ENCODE data around the gene ATP4A. TPM values are rescaled to one million over a fixed set of nuclear protein-coding genes. Genes with fewer than 3 reads are reported as not detected.

Gene ATP4A
- not detected for total RNA-seq

GRCh38 chr19:35563207-35563829 lies at the start of gene ATP4A:
Gene ATP4A (minus strand): TSS chr19:35563658. CDS start chr19:35563629, 29 bp downstream.
- TF ChIP-seq POLR2A (IDR thresholded peaks at IDR 0.05) (no peak), CTCF (IDR thresholded peaks at IDR 0.05) (no peak)
- in situ Hi-C loops (cut with MboI; ENCODE audit: low pct_ligation_motif_present in 1 of 4, low pct_unique_long_range_greater_than_20kb in 1 of 4, low sequenced_read_pairs in 3 of 4) (no loop called here), intact Hi-C loops (cut with DNase I; ENCODE audit: low total_unique reads) (no loop called here)
- no peak within 1 kb of the TSS for H3K4me3 ChIP-seq
- 68 to 79% methylated on average over 4 to 15 of the region's 15 CpGs for WGBS, 2 donors (ENCODE audit: low coverage in 1 of 2)
- peaks cover 0 to 3% (median 1%) of the 10 kb centered on the region in 4 donors for H3K4me1 ChIP-seq
- no peaks in the 10 kb centered on the region for H3K36me3 ChIP-seq
- peaks cover 37% of the 10 kb centered on the region for H3K27me3 ChIP-seq
- H3K9me3 ChIP-seq: no peaks in the 10 kb centered on the region
- no peak within 1 kb of the TSS for H3K27ac ChIP-seq
- DNase-seq: no peak

- intact Hi-C loops (cut with DNase I; ENCODE audit: low total_unique reads) (no loop called here), in situ Hi-C loops (cut with MboI; ENCODE audit: low pct_ligation_motif_present in 1 of 4, low pct_unique_long_range_greater_than_20kb in 1 of 4, low sequenced_read_pairs in 3 of 4) (no loop called here)
- peak; percentile 96 for DNase-seq
- Histone ChIP-seq H3K36me3 (no peaks in the 10 kb centered on the region), H3K4me1 (peaks cover 3 to 13% (median 11%) of the 10 kb centered on the region in 4 donors), H3K27me3 (no peaks in the 10 kb centered on the region), H3K27ac (peak within 1 kb of the TSS; percentile 47 to 81 (median 60)), H3K4me3 (peak within 1 kb of the TSS; percentile 41 to 76 (median 56)), H3K9me3 (no peaks in the 10 kb centered on the region)
- 0% methylated on average over 44 of the region's 47 CpGs; no CpG with 5 or more reads in 1 of the 2 donors for WGBS, 2 donors (ENCODE audit: low coverage in 1 of 2)
- TF ChIP-seq POLR2A (IDR thresholded peaks at IDR 0.05): peak; percentile 49
- TF ChIP-seq EP300 (IDR thresholded peaks at IDR 0.05; ENCODE audit: low read depth): no peak
- TF ChIP-seq CTCF (IDR thresholded peaks at IDR 0.05): peak in 2 of 5 experiments; percentile 42 to 44
- TF ChIP-seq POLR2AphosphoS5 (IDR thresholded peaks at IDR 0.05): peak; percentile 55 to 76 (median 67)
These were observed 49.3 kb upstream of the ATP4A start, which contains the start of gene HAUS5 for GRCh38 chr19:35612559-35613321. Gene HAUS5 (plus strand): TSS chr19:35612735. CDS start chr19:35612795, 60 bp downstream.

DNA sequence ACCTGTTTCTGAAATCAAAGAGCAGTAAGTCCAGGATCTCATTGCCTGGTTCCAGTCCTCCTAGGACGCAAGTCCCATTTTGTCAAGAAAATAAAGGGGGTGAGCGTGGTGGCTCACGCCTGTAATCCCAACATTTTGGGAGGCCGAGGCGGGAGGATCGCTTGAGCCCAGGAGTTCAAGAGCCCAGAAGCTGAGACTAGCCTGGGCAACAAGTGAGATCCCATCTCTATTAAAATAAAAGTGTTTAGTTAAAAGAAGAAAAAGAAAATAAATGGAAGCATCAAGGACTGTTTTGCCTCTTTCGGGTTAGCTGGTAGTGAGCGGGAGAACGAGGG lies 48.7 kb upstream of the ATP4A start:
- TF ChIP-seq CTCF (IDR thresholded peaks at IDR 0.05) (no peak), POLR2A (IDR thresholded peaks at IDR 0.05) (no peak), EP300 (IDR thresholded peaks at IDR 0.05; ENCODE audit: low read depth) (no peak), POLR2AphosphoS5 (IDR thresholded peaks at IDR 0.05) (no peak)
- in situ Hi-C loops (cut with MboI; ENCODE audit: low pct_ligation_motif_present in 1 of 4, low pct_unique_long_range_greater_than_20kb in 1 of 4, low sequenced_read_pairs in 3 of 4): no loop called here
- peak overlapping the region in 3 of 4 donors; percentile 50 to 76 (median 62) for H3K4me3 ChIP-seq
- no peaks in the 10 kb centered on the region for H3K36me3 ChIP-seq
- peaks cover 3 to 13% (median 11%) of the 10 kb centered on the region in 4 donors for H3K4me1 ChIP-seq
- no peaks in the 10 kb centered on the region for H3K27me3 ChIP-seq
- WGBS, 2 donors (ENCODE audit: low coverage in 1 of 2): 41 to 70% methylated on average over 2 to 9 of the region's 9 CpGs
- intact Hi-C loops (cut with DNase I; ENCODE audit: low total_unique reads): no loop called here
- H3K9me3 ChIP-seq: peaks cover 0 to 4% of the 10 kb centered on the region in 2 donors
- no peak for DNase-seq
- H3K27ac ChIP-seq: peak overlapping the region; percentile 47 to 81 (median 60)

DNA sequence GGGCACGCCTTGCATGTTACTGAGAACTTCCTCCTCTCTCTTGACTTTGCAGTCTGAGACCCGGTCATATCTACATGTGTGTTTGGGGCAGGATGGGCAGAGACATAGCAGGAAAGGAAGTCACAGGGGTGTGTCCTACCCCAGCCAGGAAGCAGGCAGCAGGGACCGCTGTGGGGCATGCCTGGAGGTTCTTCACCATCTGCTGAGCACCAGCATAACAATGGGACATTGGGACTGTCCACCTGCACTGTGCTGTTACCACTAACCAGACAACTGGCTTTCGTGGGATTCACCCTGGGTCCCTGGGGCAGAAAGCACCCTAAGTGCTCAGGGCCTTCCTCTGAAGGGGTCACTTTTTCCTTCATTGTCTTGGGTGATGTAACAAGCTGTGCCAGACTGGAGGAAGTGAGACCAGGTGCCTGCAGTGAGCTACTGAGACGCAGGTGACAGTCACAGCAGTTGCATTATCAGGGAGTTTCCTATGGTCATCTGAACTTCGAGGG lies 46.4 kb upstream of the ATP4A start:
- DNase-seq: no peak
- H3K36me3 ChIP-seq: no peaks in the 10 kb centered on the region
- H3K4me3 ChIP-seq: no peak overlapping the region
- WGBS, 2 donors (ENCODE audit: low coverage in 1 of 2): 64% methylated on average over 6 of the region's 6 CpGs; no CpG with 5 or more reads in 1 of the 2 donors
- intact Hi-C loops (cut with DNase I; ENCODE audit: low total_unique reads): no loop called here
- peaks cover 0 to 4% of the 10 kb centered on the region in 2 donors for H3K9me3 ChIP-seq
- no peak overlapping the region for H3K27ac ChIP-seq
- no peak for TF ChIP-seq POLR2AphosphoS5 (IDR thresholded peaks at IDR 0.05)
- no peak for TF ChIP-seq POLR2A (IDR thresholded peaks at IDR 0.05)
- no peak for TF ChIP-seq EP300 (IDR thresholded peaks at IDR 0.05; ENCODE audit: low read depth)
- TF ChIP-seq CTCF (IDR thresholded peaks at IDR 0.05): no peak
- peaks cover 3 to 13% (median 11%) of the 10 kb centered on the region in 4 donors for H3K4me1 ChIP-seq
- in situ Hi-C loops (cut with MboI; ENCODE audit: low pct_ligation_motif_present in 1 of 4, low pct_unique_long_range_greater_than_20kb in 1 of 4, low sequenced_read_pairs in 3 of 4): no loop called here
- H3K27me3 ChIP-seq: no peaks in the 10 kb centered on the region

Measured in transverse colon (tissue), 4 donors.